Stomach (tissue), 4 donors: ENCODE measurements around the gene GPR68.

ENCODE experiments used
- EP300 ChIP-seq: sonication (generic); formaldehyde crosslinking; IDR thresholded peaks from one replicate; pipeline ENCODE4 v1.6.1; 2017; ENCODE audit warnings: antibody characterized with exemption
- POLR2A ChIP-seq, 4 donors: fragments of 450-650 bp; IDR thresholded peaks; one replicate each; pipeline ENCODE4 v1.6.1; 2016; ENCODE audit warnings: antibody characterized with exemption in 4 of 4, control low read depth in 2 of 4, mild to moderate bottlenecking in 1 of 4, moderate library complexity in 1 of 4
- POLR2AphosphoS5 ChIP-seq, 3 donors: sonication (generic); formaldehyde crosslinking; IDR thresholded peaks; one replicate each; pipeline ENCODE4 v1.6.1; 2016; ENCODE audit warnings: antibody characterized with exemption in 3 of 3
- TF ChIP-seq, protein P1 (sequence below), 7 experiments: fragments of 450-650 bp in 4 of 7; fragments of 200-600 bp in 3 of 7; sonication (generic) in 3 of 7; IDR thresholded peaks; one replicate each; pipeline ENCODE4 v1.5.1; 2016 to 2019; ENCODE audit warnings: antibody characterized with exemption in 7 of 7, control low read depth in 2 of 7, mild to moderate bottlenecking in 1 of 7

DNA sequence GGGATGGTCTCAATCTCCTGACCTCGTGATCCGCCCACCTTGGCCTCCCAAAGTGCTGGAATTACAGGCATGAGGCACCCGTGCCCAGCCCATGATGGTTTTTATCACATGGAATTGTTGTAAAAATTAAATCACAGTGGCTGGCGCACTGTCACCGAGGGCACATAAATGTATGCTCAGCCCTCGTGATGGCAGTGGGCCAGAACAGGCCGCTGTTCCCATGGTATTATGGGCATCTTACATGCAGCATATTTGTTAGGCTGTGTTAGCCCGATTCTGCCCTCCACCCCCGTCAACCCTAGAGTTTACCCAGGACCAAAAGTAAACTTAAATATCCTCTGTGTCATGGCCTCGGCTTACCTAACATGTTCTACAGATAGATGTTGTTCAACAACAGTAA, 48.6 kb downstream of the GPR68 start:
- TF ChIP-seq POLR2A (IDR thresholded peaks at IDR 0.05) (no peak), POLR2AphosphoS5 (IDR thresholded peaks at IDR 0.05) (no peak), EP300 (no peak)
- TF ChIP-seq, protein P1, sequence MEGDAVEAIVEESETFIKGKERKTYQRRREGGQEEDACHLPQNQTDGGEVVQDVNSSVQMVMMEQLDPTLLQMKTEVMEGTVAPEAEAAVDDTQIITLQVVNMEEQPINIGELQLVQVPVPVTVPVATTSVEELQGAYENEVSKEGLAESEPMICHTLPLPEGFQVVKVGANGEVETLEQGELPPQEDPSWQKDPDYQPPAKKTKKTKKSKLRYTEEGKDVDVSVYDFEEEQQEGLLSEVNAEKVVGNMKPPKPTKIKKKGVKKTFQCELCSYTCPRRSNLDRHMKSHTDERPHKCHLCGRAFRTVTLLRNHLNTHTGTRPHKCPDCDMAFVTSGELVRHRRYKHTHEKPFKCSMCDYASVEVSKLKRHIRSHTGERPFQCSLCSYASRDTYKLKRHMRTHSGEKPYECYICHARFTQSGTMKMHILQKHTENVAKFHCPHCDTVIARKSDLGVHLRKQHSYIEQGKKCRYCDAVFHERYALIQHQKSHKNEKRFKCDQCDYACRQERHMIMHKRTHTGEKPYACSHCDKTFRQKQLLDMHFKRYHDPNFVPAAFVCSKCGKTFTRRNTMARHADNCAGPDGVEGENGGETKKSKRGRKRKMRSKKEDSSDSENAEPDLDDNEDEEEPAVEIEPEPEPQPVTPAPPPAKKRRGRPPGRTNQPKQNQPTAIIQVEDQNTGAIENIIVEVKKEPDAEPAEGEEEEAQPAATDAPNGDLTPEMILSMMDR (IDR thresholded peaks at IDR 0.05), result no peak
